BLaER1 treated with 17β-estradiol and CSF1 and Interleukin-3, amounts not matched to agents 10 nM and 100 nM (cell line): ENCODE data around the gene ZIC4.

Source experiments
- H3K27ac ChIP-seq, 11 experiments: shearing (Covaris generic); formaldehyde crosslinking; 2 replicates each; pipeline ENCODE4 v1.8.1; 2022
- H3K27me3 ChIP-seq, 11 experiments: shearing (Covaris generic); formaldehyde crosslinking; 2 replicates each; pipeline ENCODE4 v1.8.1; 2022
- H3K36me3 ChIP-seq, 11 experiments: shearing (Covaris generic); formaldehyde crosslinking; 2 replicates each; pipeline ENCODE4 v1.8.1; 2022
- H3K4me1 ChIP-seq, 10 experiments: shearing (Covaris generic); formaldehyde crosslinking; 2 replicates each; pipeline ENCODE4 v1.8.1; 2022
- H3K4me2 ChIP-seq, 11 experiments: shearing (Covaris generic); formaldehyde crosslinking; 2 replicates each; pipeline ENCODE4 v1.8.1; 2022
- H3K4me3 ChIP-seq, 10 experiments: shearing (Covaris generic); formaldehyde crosslinking; 2 replicates each; pipeline ENCODE4 v1.8.1; 2022
- H3K9ac ChIP-seq, 11 experiments: shearing (Covaris generic); formaldehyde crosslinking; 2 replicates each; pipeline ENCODE4 v1.8.1; 2022
- H3K9me3 ChIP-seq, 11 experiments: shearing (Covaris generic); formaldehyde crosslinking; replicated peaks in 1 of 11; 2 replicates each; pipeline ENCODE4 v1.8.1; 2022
- H4K20me1 ChIP-seq, 11 experiments: shearing (Covaris generic); formaldehyde crosslinking; 2 replicates each; pipeline ENCODE4 v1.8.1; 2022
- Cebpa-rat ChIP-seq, 11 experiments: shearing (Covaris generic); IDR thresholded peaks; 2 replicates each; pipeline ENCODE4 v1.8.1; 2022

Gene ZIC4

DNA sequence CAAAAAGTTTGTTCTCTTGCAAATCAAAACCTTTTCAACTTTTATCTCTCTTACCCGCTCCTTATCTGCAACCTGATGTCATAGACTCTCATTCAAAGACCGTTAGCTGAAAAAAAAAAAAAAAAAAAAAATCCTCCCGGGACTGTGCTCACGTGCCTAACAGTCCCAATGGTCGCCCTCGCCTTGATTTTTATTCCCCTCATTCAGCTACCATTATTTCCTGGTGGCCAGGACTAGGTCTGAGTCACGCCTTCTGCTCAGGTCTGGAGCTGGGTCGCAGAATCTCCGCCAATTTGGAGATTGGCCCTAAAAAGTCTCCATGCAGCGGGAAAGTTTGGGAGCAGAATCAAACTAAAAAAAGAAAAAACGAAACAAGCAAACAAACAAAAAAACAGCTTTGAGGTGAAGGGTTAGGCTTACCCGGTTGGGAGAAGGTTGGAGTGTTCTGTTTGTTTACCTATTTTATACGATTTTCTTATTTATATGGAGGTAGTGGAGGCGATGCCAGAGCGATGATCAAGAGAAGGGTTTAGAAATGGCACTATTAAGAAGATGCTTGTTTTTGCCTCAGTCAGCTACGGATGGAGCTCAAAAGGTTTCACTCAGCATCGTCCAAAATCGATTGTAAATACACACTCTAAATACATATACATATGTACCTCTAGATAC is 51.1 kb downstream of the ZIC4 start:
- no peak overlapping the region for H3K27ac ChIP-seq
- no peak overlapping the region for H3K4me2 ChIP-seq
- no peak for TF ChIP-seq Cebpa-rat (IDR thresholded peaks at IDR 0.05)
- peaks cover 15 to 56% (median 51%) of the 10 kb centered on the region in 11 experiments for H3K27me3 ChIP-seq
- H3K9me3 ChIP-seq: peaks cover 17 to 31% (median 27%) of the 10 kb centered on the region in 11 experiments; a peak in 21 of 22 replicates
- no peaks in the 10 kb centered on the region for H3K4me1 ChIP-seq
- no peaks in the 10 kb centered on the region for H3K36me3 ChIP-seq
- no peaks in the 10 kb centered on the region for H4K20me1 ChIP-seq
- no peak overlapping the region for H3K9ac ChIP-seq
- no peak overlapping the region for H3K4me3 ChIP-seq

DNA sequence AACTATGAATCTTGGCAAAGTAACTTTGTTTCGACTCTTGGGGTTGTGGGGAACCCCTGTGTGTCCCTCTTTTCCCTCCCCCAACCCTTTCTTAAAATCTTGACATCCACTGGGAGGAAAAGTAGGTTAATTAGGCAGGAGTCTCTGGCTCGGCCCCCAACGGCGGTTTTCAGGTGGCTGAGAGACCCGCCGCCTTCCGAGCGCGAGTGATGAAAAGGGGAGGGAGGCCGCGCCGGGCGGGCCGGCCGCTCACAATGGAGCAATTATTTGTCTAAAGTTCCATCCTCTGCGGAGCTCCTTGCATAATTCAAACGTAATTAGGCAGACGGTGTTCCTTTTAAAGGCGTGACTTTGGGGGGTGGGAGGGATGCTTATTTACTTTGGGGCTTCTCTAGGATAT is 51.7 kb downstream of the ZIC4 start:
- Histone ChIP-seq H3K4me3 (no peak overlapping the region), H3K9ac (no peak overlapping the region), H3K27me3 (peaks cover 14 to 50% (median 45%) of the 10 kb centered on the region in 11 experiments), H4K20me1 (no peaks in the 10 kb centered on the region), H3K4me2 (no peak overlapping the region), H3K36me3 (no peaks in the 10 kb centered on the region), H3K4me1 (no peaks in the 10 kb centered on the region; a peak in 1 of 20 replicates), H3K27ac (no peak overlapping the region), H3K9me3 (peaks cover 17 to 31% (median 26%) of the 10 kb centered on the region in 11 experiments; a peak in 21 of 22 replicates)
- no peak for TF ChIP-seq Cebpa-rat (IDR thresholded peaks at IDR 0.05)

DNA sequence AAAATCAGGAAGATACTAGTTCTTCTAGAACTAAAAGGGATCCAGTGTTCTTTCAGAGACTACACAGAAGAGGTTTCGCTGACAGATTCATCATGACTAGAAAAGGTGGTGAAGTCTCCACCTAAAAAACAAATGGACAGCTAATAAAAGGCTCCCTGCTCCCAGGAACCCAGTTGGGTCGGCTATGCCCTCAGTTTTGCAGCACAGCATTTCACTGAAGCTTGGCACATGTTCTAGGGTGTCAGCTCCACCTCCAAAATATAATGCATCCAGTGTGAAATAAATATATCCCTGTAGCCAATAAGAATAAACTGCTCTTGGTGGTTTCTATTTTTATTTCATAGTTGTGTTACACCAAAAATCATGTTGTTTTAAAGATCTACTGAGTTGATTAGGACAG is 55.0 kb downstream of the ZIC4 start:
- no peak overlapping the region for H3K9ac ChIP-seq
- no peak overlapping the region for H3K4me3 ChIP-seq
- H3K4me1 ChIP-seq: no peaks in the 10 kb centered on the region; a peak in 1 of 20 replicates
- H3K27ac ChIP-seq: no peak overlapping the region
- peaks cover 5 to 17% (median 12%) of the 10 kb centered on the region in 11 experiments for H3K27me3 ChIP-seq
- peaks cover 5 to 19% (median 13%) of the 10 kb centered on the region in 11 experiments; a peak in 19 of 22 replicates for H3K9me3 ChIP-seq
- TF ChIP-seq Cebpa-rat (IDR thresholded peaks at IDR 0.05): no peak
- no peaks in the 10 kb centered on the region for H3K36me3 ChIP-seq
- no peak overlapping the region for H3K4me2 ChIP-seq
- H4K20me1 ChIP-seq: no peaks in the 10 kb centered on the region

DNA sequence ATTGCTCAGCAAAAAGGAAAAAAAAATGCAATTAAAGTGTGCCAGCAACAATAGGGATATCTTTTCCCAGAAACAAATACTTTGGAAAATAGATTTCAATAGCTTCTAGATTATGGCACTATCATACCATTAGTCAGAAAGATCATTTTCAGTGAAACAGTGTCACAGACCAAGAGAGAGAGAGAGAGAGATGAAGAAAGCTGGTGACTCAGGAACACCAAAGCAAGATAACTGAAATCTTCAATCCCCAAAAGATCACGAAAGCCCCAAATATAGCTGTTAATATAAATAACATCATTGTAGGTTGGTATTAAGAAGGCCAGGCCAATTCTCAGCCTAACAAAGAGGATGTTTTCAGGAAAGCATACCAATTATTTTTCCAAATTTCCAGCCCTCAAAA is 57.4 kb downstream of the ZIC4 start:
- Histone ChIP-seq H3K27ac (no peak overlapping the region), H3K9ac (no peak overlapping the region), H3K4me3 (no peak overlapping the region), H3K9me3 (no peaks in the 10 kb centered on the region), H3K36me3 (no peaks in the 10 kb centered on the region), H4K20me1 (no peaks in the 10 kb centered on the region), H3K27me3 (no peaks in the 10 kb centered on the region), H3K4me1 (no peaks in the 10 kb centered on the region; a peak in 1 of 20 replicates), H3K4me2 (no peak overlapping the region)
- no peak for TF ChIP-seq Cebpa-rat (IDR thresholded peaks at IDR 0.05)

DNA sequence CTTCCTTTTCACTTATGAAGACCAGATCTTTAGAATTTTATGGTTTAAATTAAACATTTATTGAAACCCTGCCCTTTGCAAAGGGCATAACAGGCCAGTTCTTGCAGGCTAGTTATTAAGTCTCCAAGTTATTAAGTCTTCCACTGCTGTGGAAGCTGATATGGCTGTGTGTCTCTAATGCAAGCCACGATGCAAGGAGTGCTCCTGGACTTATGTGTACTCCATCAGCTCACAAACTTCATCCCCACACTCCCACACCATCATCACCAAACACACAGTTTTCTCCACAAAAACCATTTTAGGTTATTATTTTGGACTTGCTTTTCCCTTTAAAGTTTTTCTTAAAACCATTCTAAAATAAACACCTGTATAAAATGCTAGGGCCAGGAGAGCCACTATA is 62.4 kb downstream of the ZIC4 start:
- Histone ChIP-seq H3K9me3 (no peaks in the 10 kb centered on the region), H3K4me3 (no peak overlapping the region), H3K4me2 (no peak overlapping the region), H3K4me1 (no peaks in the 10 kb centered on the region), H3K36me3 (no peaks in the 10 kb centered on the region), H3K9ac (no peak overlapping the region), H4K20me1 (no peaks in the 10 kb centered on the region), H3K27me3 (no peaks in the 10 kb centered on the region), H3K27ac (no peak overlapping the region)
- no peak for TF ChIP-seq Cebpa-rat (IDR thresholded peaks at IDR 0.05)

DNA sequence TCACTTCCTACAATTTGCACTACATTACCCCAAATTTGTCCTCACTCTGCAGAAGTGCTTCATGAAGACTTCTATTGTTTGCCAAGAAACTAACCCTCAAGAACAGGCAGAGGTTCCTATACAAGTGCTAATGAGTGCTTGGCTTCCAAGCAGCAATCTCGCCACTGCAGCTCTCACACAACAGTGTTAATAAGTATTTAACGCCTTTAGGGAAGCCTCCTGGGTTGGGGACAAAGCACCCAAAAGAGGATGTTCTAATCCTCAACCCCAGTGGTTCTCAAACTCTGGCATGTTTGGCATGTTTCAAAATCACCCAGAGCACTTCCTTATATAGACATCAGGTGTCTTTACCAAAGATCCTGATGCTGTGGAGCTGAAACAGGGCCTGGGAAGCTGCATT is 64.6 kb downstream of the ZIC4 start:
- no peaks in the 10 kb centered on the region for H3K27me3 ChIP-seq
- H3K9ac ChIP-seq: no peak overlapping the region
- H3K4me1 ChIP-seq: no peaks in the 10 kb centered on the region
- no peak overlapping the region for H3K27ac ChIP-seq
- TF ChIP-seq Cebpa-rat (IDR thresholded peaks at IDR 0.05): no peak
- H3K4me2 ChIP-seq: no peak overlapping the region
- H4K20me1 ChIP-seq: no peaks in the 10 kb centered on the region
- no peaks in the 10 kb centered on the region for H3K36me3 ChIP-seq
- H3K9me3 ChIP-seq: no peaks in the 10 kb centered on the region
- no peak overlapping the region for H3K4me3 ChIP-seq

DNA sequence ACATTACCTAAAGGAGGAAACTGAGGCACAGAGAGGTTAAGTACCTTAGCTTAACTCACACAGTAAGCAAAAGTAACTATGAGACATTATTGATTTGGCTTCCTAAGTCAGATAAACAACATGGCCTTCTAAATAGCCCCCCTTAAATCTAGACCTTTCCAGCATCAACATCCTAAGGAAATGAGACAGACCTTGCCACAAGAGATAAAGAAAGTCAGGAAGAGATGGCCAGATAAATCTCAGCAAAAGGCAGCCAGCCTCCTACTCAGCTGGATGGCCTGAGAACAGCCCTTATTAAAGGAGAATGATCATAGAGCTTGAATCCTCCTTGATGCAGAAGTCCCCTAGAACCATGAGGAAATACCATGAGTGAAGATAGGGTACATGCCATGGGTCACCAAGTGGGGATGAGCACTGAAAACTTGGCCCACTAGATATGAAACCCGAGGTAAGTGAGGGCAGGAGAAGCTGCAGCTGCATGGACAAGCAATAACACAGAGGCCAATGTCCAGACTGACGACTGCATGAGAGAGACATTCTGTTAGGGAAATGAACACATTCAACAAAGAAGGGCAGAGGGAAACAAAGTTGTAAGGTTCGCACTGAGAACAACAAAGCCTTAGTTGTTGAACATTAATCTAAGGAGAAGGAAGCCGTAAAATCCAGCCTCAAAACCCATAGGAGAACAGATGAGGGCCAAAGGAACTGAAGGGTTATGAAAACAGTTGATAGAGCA is 69.6 kb downstream of the ZIC4 start:
- no peak overlapping the region for H3K4me3 ChIP-seq
- no peaks in the 10 kb centered on the region for H3K36me3 ChIP-seq
- H3K27ac ChIP-seq: no peak overlapping the region
- no peak for TF ChIP-seq Cebpa-rat (IDR thresholded peaks at IDR 0.05)
- no peaks in the 10 kb centered on the region for H3K9me3 ChIP-seq
- no peaks in the 10 kb centered on the region for H3K27me3 ChIP-seq
- H4K20me1 ChIP-seq: no peaks in the 10 kb centered on the region
- H3K4me2 ChIP-seq: no peak overlapping the region
- H3K4me1 ChIP-seq: no peaks in the 10 kb centered on the region
- no peak overlapping the region for H3K9ac ChIP-seq
